IMR-90 (cell line): ENCODE results near the gene CD320. TPM values are rescaled to one million over a fixed set of nuclear protein-coding genes. Genes with fewer than 3 reads are reported as not detected.

Source experiments
- ATAC-seq: fragments of 200-7000 bp; cut with Tn5 transposase; 2 replicates; pipeline ENCODE4 v1.9.1; 2020; ENCODE audit warnings: low read depth, mild to moderate bottlenecking, moderate library complexity
- BruUV-seq: library from RNA; stranded (reverse); fragments of 400-500 nt; replicated peaks from 2 replicates; lab custom pipeline; 2021; lab: Mats Ljungman, UMichigan
- CTCF ChIA-PET: fragments of 300-600 bp; formaldehyde crosslinking; extraction: SDS; loops from one replicate; lab custom pipeline; 2021; ENCODE audit warnings: antibody characterized with exemption; lab: Yijun Ruan, JAX
- POLR2A ChIA-PET: fragments of 300-600 bp; sonication (Branson Sonifier 250); formaldehyde crosslinking; loops from one replicate; lab custom pipeline; 2022; ENCODE audit warnings: antibody characterized with exemption; ENCODE audit not compliant: unreplicated experiment; lab: Charles Lee
- DNase-seq: peaks from one replicate; pipeline ENCODE4 v3.0.0; 2013
- H2AFZ ChIP-seq: replicated peaks from 2 replicates; pipeline ENCODE3; 2013; ENCODE audit warnings: low read length, mild to moderate bottlenecking; ENCODE audit not compliant: poor library complexity
- H2AK5ac ChIP-seq: 2 replicates; pipeline ENCODE4 v1.6.1; 2013; ENCODE audit warnings: low read depth, low read length, inconsistent platforms
- H2AK9ac ChIP-seq: replicated peaks from 2 replicates; pipeline ENCODE3; 2013; ENCODE audit warnings: mild to moderate bottlenecking, low read depth, low read length, moderate library complexity; ENCODE audit not compliant: poor library complexity
- H2BK120ac ChIP-seq: 2 replicates; pipeline ENCODE4 v1.6.1; 2013; ENCODE audit warnings: low read depth, low read length, inconsistent platforms
- H2BK15ac ChIP-seq: 3 replicates; pipeline ENCODE4 v1.6.1; 2013; ENCODE audit warnings: low read depth, low read length, inconsistent platforms
- H2BK20ac ChIP-seq: 2 replicates; pipeline ENCODE4 v1.6.1; 2013; ENCODE audit warnings: low read depth, mild to moderate bottlenecking, inconsistent platforms, low read length, moderate library complexity
- H2BK5ac ChIP-seq: 2 replicates; pipeline ENCODE4 v1.6.1; 2013; ENCODE audit warnings: mild to moderate bottlenecking, low read depth, low read length, inconsistent platforms; ENCODE audit not compliant: poor library complexity, severe bottlenecking
- H3K14ac ChIP-seq: replicated peaks from 2 replicates; pipeline ENCODE4 v1.6.1; 2013; ENCODE audit warnings: low read depth, low read length, inconsistent platforms
- H3K18ac ChIP-seq: 2 replicates; pipeline ENCODE4 v1.6.1; 2013; ENCODE audit warnings: low read depth, low read length, control low read depth
- H3K23ac ChIP-seq: 2 replicates; pipeline ENCODE4 v1.6.1; 2013; ENCODE audit warnings: low read depth, low read length, inconsistent platforms
- H3K27ac ChIP-seq: 2 replicates; pipeline ENCODE4 v1.5.1; 2013; ENCODE audit warnings: mild to moderate bottlenecking, control low read depth, low read length; ENCODE audit not compliant: insufficient read depth
- H3K27me3 ChIP-seq: 2 replicates; pipeline ENCODE4 v1.6.1; 2013; ENCODE audit warnings: low read length; ENCODE audit not compliant: control insufficient read depth, insufficient read depth
- H3K36me3 ChIP-seq: 2 replicates; pipeline ENCODE4 v1.6.1; 2013; ENCODE audit warnings: low read length, mixed read lengths; ENCODE audit not compliant: control insufficient read depth, insufficient read depth
- H3K4ac ChIP-seq: 2 replicates; pipeline ENCODE4 v1.6.1; 2013; ENCODE audit warnings: low read depth, low read length, inconsistent platforms
- H3K4me1 ChIP-seq: 2 replicates; pipeline ENCODE4 v1.6.1; 2013; ENCODE audit warnings: low read length, mixed read lengths; ENCODE audit not compliant: control insufficient read depth, insufficient read depth
- H3K4me2 ChIP-seq: 2 replicates; pipeline ENCODE4 v1.6.1; 2013; ENCODE audit warnings: low read depth, mild to moderate bottlenecking, control low read depth, low read length, moderate library complexity
- H3K4me3 ChIP-seq: 2 replicates; pipeline ENCODE4 v1.5.1; 2013; ENCODE audit warnings: low read depth, mild to moderate bottlenecking, control low read depth, low read length, moderate library complexity; ENCODE audit not compliant: insufficient read depth
- H3K56ac ChIP-seq: 2 replicates; pipeline ENCODE4 v1.6.1; 2013; ENCODE audit warnings: low read length, inconsistent platforms; ENCODE audit not compliant: insufficient read depth; ENCODE audit errors: extremely low read depth
- H3K79me1 ChIP-seq, 2 experiments: 2 replicates each; pipeline ENCODE4 v1.6.1; 2013; ENCODE audit warnings: low read length in 2 of 2, inconsistent platforms in 1 of 2, low read depth in 1 of 2
- H3K9ac ChIP-seq: 2 replicates; pipeline ENCODE4 v1.6.1; 2013; ENCODE audit warnings: low read depth, low read length, control low read depth
- H3K9me1 ChIP-seq: 2 replicates; pipeline ENCODE4 v1.6.1; 2013; ENCODE audit warnings: low read length, inconsistent platforms; ENCODE audit not compliant: insufficient read depth
- H3K9me3 ChIP-seq: 2 replicates; pipeline ENCODE4 v1.6.1; 2013; ENCODE audit warnings: low read length; ENCODE audit not compliant: control insufficient read depth, insufficient read depth
- H4K20me1 ChIP-seq: 2 replicates; pipeline ENCODE4 v1.6.1; 2013; ENCODE audit warnings: low read length, inconsistent platforms; ENCODE audit not compliant: insufficient read depth
- H4K5ac ChIP-seq: 2 replicates; pipeline ENCODE4 v1.6.1; 2013; ENCODE audit warnings: mild to moderate bottlenecking, low read depth, low read length, control low read depth
- H4K8ac ChIP-seq, 2 experiments: 2 replicates each; pipeline ENCODE4 v1.6.1; 2013; ENCODE audit warnings: low read depth in 2 of 2, low read length in 2 of 2, control low read depth in 1 of 2, inconsistent platforms in 1 of 2
- H4K91ac ChIP-seq: 2 replicates; pipeline ENCODE4 v1.6.1; 2013; ENCODE audit warnings: low read depth, low read length, inconsistent platforms; ENCODE audit not compliant: insufficient read depth
- BHLHE40 ChIP-seq: fragments of 150-350 bp; IDR thresholded peaks from 2 replicates; pipeline ENCODE4 v1.6.1; 2016; ENCODE audit warnings: mild to moderate bottlenecking, low read depth, low read length
- MXI1 ChIP-seq: IDR thresholded peaks from 2 replicates; pipeline ENCODE4 v1.6.1; 2012; ENCODE audit warnings: low read depth, mild to moderate bottlenecking, low read length, moderate library complexity, borderline replicate concordance
- POLR2A ChIP-seq: IDR thresholded peaks from 2 replicates; pipeline ENCODE4 v1.6.1; 2012; ENCODE audit warnings: mild to moderate bottlenecking, low read depth, low read length
- RFX5 ChIP-seq: IDR thresholded peaks from 2 replicates; pipeline ENCODE4 v1.8.0; 2012; ENCODE audit warnings: low read depth, mild to moderate bottlenecking, low read length, moderate library complexity
- WGBS, 2 experiments: methylation state at CpG; one replicate each; pipeline versions ENCODE4 v1.1.5 to v1.1.7; 2013; ENCODE audit warnings: missing lambda C conversion rate in 2 of 2; ENCODE audit not compliant: insufficient read length in 1 of 2; ENCODE audit errors: extremely low coverage in 2 of 2; 5-methylcytosine and 5-hydroxymethylcytosine counted together
- dilution Hi-C: fragments of 300-500 bp; cut with HindIII; formaldehyde crosslinking; loops from one replicate; pipeline ENCODE4 v1.14.3; 2018; ENCODE audit warnings: low sequenced_read_pairs; ENCODE audit not compliant: unreplicated experiment
- in situ Hi-C: fragments of 300-500 bp; cut with MboI; formaldehyde crosslinking; loops from 3 replicates; pipeline ENCODE4 v1.14.3; 2019; ENCODE audit warnings: low sequenced_read_pairs, inconsistent platforms, mixed read lengths
- intact Hi-C: fragments of 100-400 bp; cut with micrococcal nuclease; formaldehyde crosslinking; loops from 2 replicates; pipeline ENCODE4 v1.10.0; 2022
- polyA plus RNA-seq, 3 experiments: library from polyadenylated mRNA; depleted of rRNA; stranded (reverse); fragments of >200 nt; gene quantifications; 2 replicates each; pipeline ENCODE4 v1.2.3, GENCODE V29; 2012; ENCODE audit warnings: low replicate concordance in 1 of 3
- total RNA-seq: library from RNA; depleted of rRNA; stranded (reverse); fragments of >200 nt; gene quantifications from 2 replicates; pipeline ENCODE4 v1.2.3, GENCODE V29; 2012

Gene CD320
- total and polyA plus RNA-seq, 2 of the 4 experiments (the other 2 are of a cell fraction), result 13.3 to 78.5 TPM

- in situ Hi-C loops, result no loop called here
Observed at GRCh38 chr19:8308891-8309291, 733 bp upstream of the CD320 start.

More at GRCh38 chr19:8308891-8309291, 733 bp upstream of the CD320 start:
- no peak overlapping the region for H2BK5ac ChIP-seq
- H4K91ac ChIP-seq, result no peak overlapping the region
- no peak overlapping the region for H3K23ac ChIP-seq
- H2AK5ac ChIP-seq, result no peak overlapping the region; the same call in 1 of the 2 replicates
- H3K18ac ChIP-seq, result no peak overlapping the region
- dilution Hi-C loops (no loop called here), intact Hi-C loops (no loop called here)
- H3K4me3 ChIP-seq, result no peak overlapping the region
- TF ChIP-seq BHLHE40 (no peak), MXI1 (no peak), POLR2A (no peak), RFX5 (no peak)
- peaks cover 5% of the 10 kb centered on the region for H3K4me1 ChIP-seq
- no peak overlapping the region for H2AK9ac ChIP-seq
- no peak overlapping the region for H3K4me2 ChIP-seq
- ChIA-PET CTCF (no interaction called here), POLR2A (no interaction called here)
- no peak overlapping the region for H3K9ac ChIP-seq
- H4K5ac ChIP-seq, result no peak overlapping the region
- peaks cover 3% of the 10 kb centered on the region for H3K9me1 ChIP-seq
- no peak overlapping the region for H4K8ac ChIP-seq
- H3K27ac ChIP-seq, result no peak overlapping the region
- no peaks in the 10 kb centered on the region for H4K20me1 ChIP-seq
- no peak overlapping the region for H3K14ac ChIP-seq
- DNase-seq, result no peak
- no peak overlapping the region for H3K56ac ChIP-seq
- no peak overlapping the region for H2BK15ac ChIP-seq
- no peak for ATAC-seq
- peaks cover 16% of the 10 kb centered on the region for H3K36me3 ChIP-seq
- no TSS peak for BruUV-seq
- 81% methylated on average over 9 of the region's 17 CpGs; no CpG with 5 or more reads in 1 of the 2 experiments for WGBS, 2 experiments
- no peaks in the 10 kb centered on the region for H3K27me3 ChIP-seq
- H3K9me3 ChIP-seq, result no peaks in the 10 kb centered on the region
- peaks cover 6 to 22% of the 10 kb centered on the region in 2 experiments; a peak in 3 of 4 replicates for H3K79me1 ChIP-seq
- no peak overlapping the region for H3K4ac ChIP-seq
- H2BK20ac ChIP-seq, result no peak overlapping the region
- no peak overlapping the region for H2AFZ ChIP-seq
- no peak overlapping the region for H2BK120ac ChIP-seq
